Omental fat pad (tissue), 4 donors: Measurements from ENCODE around the gene TEX30. TPM values are rescaled to one million over a fixed set of nuclear protein-coding genes. Genes with fewer than 3 reads are reported as not detected.

Source experiments
- ATAC-seq: fragments of 150-250 bp; one replicate; pipeline ENCODE4 v1.9.1; 2016; ENCODE audit warnings: mild to moderate bottlenecking, moderate library complexity; ENCODE audit not compliant: low FRiP score
- DNase-seq: peaks from one replicate; pipeline ENCODE4 v3.0.0-alpha.2; 2019; ENCODE audit warnings: low spot score
- CTCF ChIP-seq, 3 donors: fragments of 450-650 bp; IDR thresholded peaks; one replicate each; pipeline ENCODE4 v1.5.1; 2016 to 2017; ENCODE audit warnings: antibody characterized with exemption in 3 of 3, mild to moderate bottlenecking in 3 of 3, moderate library complexity in 2 of 3
- total RNA-seq, 4 donors: library from RNA; depleted of rRNA; stranded (reverse); fragments of >200 nt; gene quantifications; one replicate each; pipeline ENCODE4 v1.1.0, GENCODE V29; 2016

Gene TEX30
- total RNA-seq, 4 donors from 2014 or later, result 9.5 to 11.4 (median 10.5) TPM

- ATAC-seq, result no peak
- no peak for DNase-seq
- no peak for TF ChIP-seq CTCF (IDR thresholded peaks at IDR 0.05)
Measured at GRCh38 chr13:102777736-102778135, 4.2 kb upstream of the TEX30 start.

- TF ChIP-seq CTCF (IDR thresholded peaks at IDR 0.05), result no peak
- ATAC-seq, result no peak
- no peak for DNase-seq
Measured at GRCh38 chr13:102776271-102776670, 2.7 kb upstream of the TEX30 start.

GRCh38 chr13:102774591-102775520, 1.3 kb upstream of the TEX30 start:
- no peak for TF ChIP-seq CTCF (IDR thresholded peaks at IDR 0.05)
- no peak for ATAC-seq
- DNase-seq, result no peak

- ATAC-seq, result no peak
- no peak for DNase-seq
- TF ChIP-seq CTCF (IDR thresholded peaks at IDR 0.05), result no peak
Measured at GRCh38 chr13:102774214-102774568, 605 bp upstream of the TEX30 start.

DNA sequence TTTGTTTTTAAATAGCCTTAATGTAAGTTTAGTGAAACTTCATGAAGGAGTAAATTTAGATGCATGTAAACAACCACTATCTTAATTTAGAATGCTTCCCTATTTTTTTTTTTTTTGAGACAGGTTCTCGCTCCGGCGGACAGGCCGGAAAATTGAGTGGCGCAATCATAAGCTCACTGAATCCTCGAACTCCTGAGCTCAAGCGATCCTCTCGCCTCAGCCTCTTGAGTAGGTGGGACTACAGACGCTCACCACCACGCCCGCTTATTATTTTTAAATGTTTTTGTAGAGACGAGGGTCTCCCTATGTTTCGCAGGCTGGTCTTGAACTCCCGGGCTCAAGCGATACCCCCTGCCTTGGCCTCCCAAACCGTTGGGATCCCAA, 1.6 kb downstream of the TEX30 start:
- DNase-seq, result no peak
- TF ChIP-seq CTCF (IDR thresholded peaks at IDR 0.05), result no peak
- ATAC-seq, result no peak

- ATAC-seq (no peak), DNase-seq (no peak)
- no peak for TF ChIP-seq CTCF (IDR thresholded peaks at IDR 0.05)
Measured at GRCh38 chr13:102771298-102772041, 2.1 kb downstream of the TEX30 start.
